ENCODE data around the gene ADCY1. TPM values are rescaled to one million over a fixed set of nuclear protein-coding genes. Genes with fewer than 3 reads are reported as not detected.
"Not testable (repeated sequence)": the region's sequence is repeated elsewhere in the genome, so short reads cannot be mapped to it uniquely, and the experiment has no call there.

The ADCY1 gene
- total RNA-seq, 1 donor from 2014 or later = 9.8 TPM

GRCh38 chr7:45762225-45762994 lies 188.2 kb downstream of the ADCY1 start:
- DNase-seq = not testable (repeated sequence)

GRCh38 chr7:45768516-45769394 lies 194.6 kb downstream of the ADCY1 start:
- DNase-seq = peak; percentile 99

- DNase-seq = not testable (repeated sequence)
Observed at GRCh38 chr7:45769626-45770025, 195.5 kb downstream of the ADCY1 start.

Small RNAs within 50 kb of the gene (small RNA-seq; reads per million reads assigned to genes)
- gene AC073325.2 (ENCODE audit: low replicate concordance) = not detected
